Urothelium cell line (cell line): ENCODE measurements around the gene TMEM33.

Experiments used
- DNase-seq: peaks from one replicate; pipeline ENCODE4 v3.0.0; 2011; ENCODE audit warnings: low spot score, mixed read lengths
- FAIRE-seq: peaks from 2 replicates; lab custom pipeline; 2011; peaks lifted over from hg19 to GRCh38; lab: Jason Lieb, UNC

The TMEM33 gene

GRCh38 chr4:41992967-41993857 is 58.0 kb downstream of the TMEM33 start:
- FAIRE-seq: no peak
- no peak for DNase-seq

- DNase-seq (no peak), FAIRE-seq (no peak)
Measured at GRCh38 chr4:41994461-41994985, 59.3 kb downstream of the TMEM33 start.

DNA sequence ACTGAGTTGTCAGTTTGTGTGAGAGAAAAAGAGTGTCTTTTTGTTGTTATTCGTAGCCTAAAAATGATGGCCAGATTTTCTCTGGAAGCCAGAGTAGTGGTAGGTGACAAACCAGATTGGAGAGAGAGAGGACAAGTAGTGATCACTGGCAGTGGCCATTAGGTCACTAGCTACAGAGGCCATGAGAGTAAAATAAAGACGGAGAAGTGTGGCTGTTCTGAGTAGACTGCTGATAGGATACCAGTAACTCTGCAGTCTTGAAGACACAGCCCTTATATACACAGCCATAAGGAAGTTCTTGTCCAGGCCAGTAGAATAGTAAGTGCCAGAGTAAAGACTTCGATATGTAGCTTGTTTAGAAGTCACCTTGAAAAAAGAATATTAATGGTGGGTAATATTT is 62.8 kb downstream of the TMEM33 start:
- DNase-seq (no peak), FAIRE-seq (no peak)

- DNase-seq (no peak), FAIRE-seq (no peak)
Measured at GRCh38 chr4:41999321-41999720, 64.1 kb downstream of the TMEM33 start.

- DNase-seq: no peak
- FAIRE-seq: no peak
Measured at GRCh38 chr4:42008011-42008786, 73.0 kb downstream of the TMEM33 start.
